H54 (cell line): ENCODE data around the gene ARF5.
"Not testable (repeated sequence)": the region's sequence is repeated elsewhere in the genome, so short reads cannot be mapped to it uniquely, and the experiment has no call there.

Experiments
- DNase-seq: peaks from one replicate; pipeline ENCODE4 v3.0.0; 2011; ENCODE audit warnings: low spot score, mixed read lengths; ENCODE audit not compliant: insufficient read length
- FAIRE-seq: peaks from 3 replicates; lab custom pipeline; 2011; peaks lifted over from hg19 to GRCh38; lab: Jason Lieb, UNC
- POLR2A ChIP-seq: IDR thresholded peaks from 2 replicates; pipeline ENCODE4 v1.6.1; 2011; ENCODE audit warnings: low read depth, mild to moderate bottlenecking, low read length

The ARF5 gene

GRCh38 chr7:127588019-127588696, at the start of gene ARF5:
Gene ARF5, plus strand, starts transcription at chr7:127588411. Its CDS starts 88 bp downstream, at chr7:127588499.
- FAIRE-seq (no peak), DNase-seq (peak; percentile 93)
- peak; percentile 73 for TF ChIP-seq POLR2A

- DNase-seq (no peak), FAIRE-seq (no peak)
- TF ChIP-seq POLR2A, result no peak
Measured at GRCh38 chr7:127539116-127539515, 49.1 kb upstream of the ARF5 start.

- DNase-seq, FAIRE-seq: not testable (repeated sequence)
Measured at GRCh38 chr7:127540461-127540860, 47.8 kb upstream of the ARF5 start.

- FAIRE-seq, result no peak
- DNase-seq, result no peak
- no peak for TF ChIP-seq POLR2A
Measured at GRCh38 chr7:127541548-127541947, 46.7 kb upstream of the ARF5 start.

- no peak for TF ChIP-seq POLR2A
- FAIRE-seq (no peak), DNase-seq (no peak)
Measured at GRCh38 chr7:127546313-127546712, 41.9 kb upstream of the ARF5 start.

- TF ChIP-seq POLR2A, result no peak
- DNase-seq, result no peak
- no peak for FAIRE-seq
Measured at GRCh38 chr7:127550247-127550646, 38.0 kb upstream of the ARF5 start.

GRCh38 chr7:127551941-127552340, 36.3 kb upstream of the ARF5 start:
- TF ChIP-seq POLR2A, result no peak
- DNase-seq (no peak), FAIRE-seq (no peak)

- DNase-seq (no peak), FAIRE-seq (no peak)
- no peak for TF ChIP-seq POLR2A
Measured at GRCh38 chr7:127556404-127556803, 31.8 kb upstream of the ARF5 start.

- DNase-seq, result no peak
- no peak for FAIRE-seq
- TF ChIP-seq POLR2A, result no peak
Measured at GRCh38 chr7:127557803-127558202, 30.4 kb upstream of the ARF5 start.

GRCh38 chr7:127566242-127566641, 22.0 kb upstream of the ARF5 start:
- FAIRE-seq (no peak), DNase-seq (no peak)
- TF ChIP-seq POLR2A, result no peak

GRCh38 chr7:127568034-127568433, 20.2 kb upstream of the ARF5 start:
- not testable (repeated sequence) for FAIRE-seq, DNase-seq

- FAIRE-seq (no peak), DNase-seq (no peak)
- TF ChIP-seq POLR2A, result no peak
Measured at GRCh38 chr7:127571741-127572505, 16.3 kb upstream of the ARF5 start.

- FAIRE-seq (no peak), DNase-seq (no peak)
- no peak for TF ChIP-seq POLR2A
Measured at GRCh38 chr7:127578036-127578684, 10.1 kb upstream of the ARF5 start.

GRCh38 chr7:127578711-127579275, 9.4 kb upstream of the ARF5 start:
- FAIRE-seq (no peak), DNase-seq (no peak)
- TF ChIP-seq POLR2A, result no peak
